H1 (cell line): ENCODE results near the gene PRDM15. TPM values are rescaled to one million over a fixed set of nuclear protein-coding genes. Genes with fewer than 3 reads are reported as not detected.
A peak's percentile ranks its signal among the peaks of the same experiment; 100 is the strongest.

ENCODE experiments used
- CTCF ChIA-PET: fragments of 300-600 bp; sonication (Branson Sonifier 250); formaldehyde crosslinking; loops from one replicate; lab custom pipeline; 2021; ENCODE audit not compliant: partially characterized antibody; lab: Charles Lee
- POLR2A ChIA-PET: fragments of 300-600 bp; sonication (Branson Sonifier 250); formaldehyde crosslinking; loops from one replicate; lab custom pipeline; 2021; ENCODE audit warnings: inconsistent platforms; ENCODE audit not compliant: partially characterized antibody; lab: Charles Lee
- DNase-seq, 2 experiments: peaks; one replicate each; pipeline versions ENCODE4 v3.0.0 to v3.0.0-alpha.2; 2010 to 2022; ENCODE audit warnings: low spot score in 2 of 2, low read depth in 1 of 2, mixed read lengths in 1 of 2
- FAIRE-seq: peaks from 2 replicates; lab custom pipeline; 2011; peaks lifted over from hg19 to GRCh38; lab: Jason Lieb, UNC
- H2AFZ ChIP-seq: 2 replicates; pipeline ENCODE4 v1.8.1; 2012; ENCODE audit warnings: low read length, inconsistent platforms
- H2AK5ac ChIP-seq: 2 replicates; pipeline ENCODE4 v1.6.1; 2013; ENCODE audit warnings: low read depth, low read length
- H2BK120ac ChIP-seq: replicated peaks from 2 replicates; pipeline ENCODE3; 2013; ENCODE audit warnings: low read depth, low read length, inconsistent platforms
- H2BK12ac ChIP-seq: 2 replicates; pipeline ENCODE4 v1.6.1; 2013; ENCODE audit warnings: low read depth, low read length
- H2BK15ac ChIP-seq: 2 replicates; pipeline ENCODE4 v1.6.1; 2013; ENCODE audit warnings: low read length
- H2BK20ac ChIP-seq: 2 replicates; pipeline ENCODE4 v1.6.1; 2013; ENCODE audit warnings: low read length
- H2BK5ac ChIP-seq: 2 replicates; pipeline ENCODE4 v1.6.1; 2013; ENCODE audit warnings: low read depth, low read length
- H3K14ac ChIP-seq: 2 replicates; pipeline ENCODE4 v1.6.1; 2013; ENCODE audit warnings: inconsistent platforms; ENCODE audit not compliant: insufficient read length
- H3K18ac ChIP-seq: 2 replicates; pipeline ENCODE4 v1.6.1; 2013; ENCODE audit warnings: low read length; ENCODE audit errors: extremely low read depth
- H3K23ac ChIP-seq: 2 replicates; pipeline ENCODE4 v1.6.1; 2013; ENCODE audit warnings: inconsistent platforms; ENCODE audit not compliant: insufficient read length
- H3K23me2 ChIP-seq: 2 replicates; pipeline ENCODE4 v1.6.1; 2013; ENCODE audit warnings: low read depth, low read length
- H3K27ac ChIP-seq: 2 replicates; pipeline ENCODE4 v1.6.1; 2011; ENCODE audit warnings: low read depth, low read length, inconsistent platforms
- H3K27me3 ChIP-seq, 4 experiments: replicated peaks in 1 of 4; 1 replicate in 1 of 4; 2 replicates in 3 of 4; pipeline versions ENCODE4 v1.6.1 to v1.8.1; 2011 to 2013; ENCODE audit warnings: low read length in 3 of 4, mild to moderate bottlenecking in 3 of 4, inconsistent platforms in 2 of 4, mixed read lengths in 2 of 4, moderate library complexity in 1 of 4; ENCODE audit not compliant: control insufficient read depth in 3 of 4, insufficient read depth in 3 of 4; ENCODE audit errors: extremely low read depth in 1 of 4
- H3K36me3 ChIP-seq, 4 experiments: 2 replicates each; pipeline versions ENCODE4 v1.6.1 to v1.8.1; 2011 to 2013; ENCODE audit warnings: mild to moderate bottlenecking in 4 of 4, low read length in 3 of 4, moderate library complexity in 2 of 4, control low read depth in 1 of 4, inconsistent platforms in 1 of 4; ENCODE audit not compliant: insufficient read depth in 4 of 4, control insufficient read depth in 2 of 4
- H3K4ac ChIP-seq: replicated peaks from 2 replicates; pipeline ENCODE3; 2013; ENCODE audit warnings: low read length, low read depth, mixed read lengths, inconsistent platforms; ENCODE audit not compliant: insufficient read length
- H3K4me1 ChIP-seq, 4 experiments: replicated peaks in 1 of 4; 1 replicate in 1 of 4; 2 replicates in 3 of 4; pipeline versions ENCODE4 v1.6.1 to v1.8.1; 2011 to 2013; ENCODE audit warnings: low read length in 3 of 4, inconsistent platforms in 2 of 4, mixed read lengths in 1 of 4; ENCODE audit not compliant: insufficient read depth in 4 of 4, control insufficient read depth in 3 of 4
- H3K4me2 ChIP-seq, 2 experiments: 2 replicates each; pipeline versions ENCODE4 v1.6.1 to v1.8.1; 2011 to 2013; ENCODE audit warnings: low read depth in 2 of 2, low read length in 2 of 2, control low read depth in 1 of 2, inconsistent platforms in 1 of 2, mild to moderate bottlenecking in 1 of 2; ENCODE audit not compliant: insufficient read depth in 1 of 2
- H3K4me3 ChIP-seq, 4 experiments: fragments of 200-600, 300-600 bp in 1 of 4; sonication (generic), shearing (Covaris generic), sonication (Bioruptor Twin) in 1 of 4; 2 replicates each; pipeline versions ENCODE4 v1.5.1 to v1.8.1; 2011 to 2016; ENCODE audit warnings: low read length in 4 of 4, low read depth in 3 of 4, control low read depth in 2 of 4, inconsistent platforms in 2 of 4, mild to moderate bottlenecking in 2 of 4, mixed read lengths in 1 of 4, moderate library complexity in 1 of 4; ENCODE audit not compliant: insufficient read depth in 2 of 4; ENCODE audit errors: extremely low read depth in 1 of 4
- H3K56ac ChIP-seq: replicated peaks from 2 replicates; pipeline ENCODE3; 2013; ENCODE audit warnings: low read depth, mild to moderate bottlenecking, mixed read lengths, low read length, inconsistent platforms; ENCODE audit not compliant: insufficient read length
- H3K79me1 ChIP-seq: 2 replicates; pipeline ENCODE4 v1.6.1; 2013; ENCODE audit warnings: low read depth, low read length, control low read depth
- H3K79me2 ChIP-seq, 2 experiments: 2 replicates each; pipeline versions ENCODE4 v1.6.1 to v1.8.1; 2012 to 2013; ENCODE audit warnings: low read length in 2 of 2, mild to moderate bottlenecking in 2 of 2, inconsistent platforms in 1 of 2; ENCODE audit not compliant: insufficient read depth in 2 of 2, control insufficient read depth in 1 of 2
- H3K9ac ChIP-seq, 4 experiments: replicated peaks in 1 of 4; 1 replicate in 1 of 4; 2 replicates in 3 of 4; pipeline versions ENCODE4 v1.6.1 to v1.8.1; 2011 to 2013; ENCODE audit warnings: low read depth in 3 of 4, low read length in 3 of 4, control low read depth in 2 of 4, mild to moderate bottlenecking in 2 of 4, moderate library complexity in 2 of 4, inconsistent platforms in 1 of 4; ENCODE audit errors: extremely low read depth in 1 of 4
- H3K9me3 ChIP-seq, 2 experiments: 2 replicates each; pipeline versions ENCODE4 v1.6.1 to v1.8.1; 2012 to 2013; ENCODE audit warnings: mild to moderate bottlenecking in 2 of 2, moderate library complexity in 2 of 2, control low read depth in 1 of 2, inconsistent platforms in 1 of 2, low read depth in 1 of 2, low read length in 1 of 2, mixed read lengths in 1 of 2; ENCODE audit not compliant: insufficient read depth in 2 of 2
- H4K20me1 ChIP-seq, 2 experiments: replicated peaks in 1 of 2; 2 replicates each; pipeline versions ENCODE3 to v1.8.1; 2011 to 2013; ENCODE audit warnings: inconsistent platforms in 2 of 2, low read length in 2 of 2, mild to moderate bottlenecking in 1 of 2; ENCODE audit not compliant: insufficient read depth in 2 of 2, control insufficient read depth in 1 of 2
- H4K5ac ChIP-seq: 2 replicates; pipeline ENCODE4 v1.6.1; 2013; ENCODE audit warnings: low read length, low read depth, mixed read lengths, inconsistent platforms; ENCODE audit not compliant: insufficient read length
- H4K8ac ChIP-seq: 2 replicates; pipeline ENCODE4 v1.8.0; 2013; ENCODE audit warnings: mild to moderate bottlenecking, moderate library complexity, low read length, inconsistent platforms; ENCODE audit not compliant: insufficient read depth; ENCODE audit errors: extremely low read depth
- H4K91ac ChIP-seq: replicated peaks from 2 replicates; pipeline ENCODE3; 2013; ENCODE audit warnings: low read length, mixed read lengths, inconsistent platforms; ENCODE audit not compliant: insufficient read length
- BCL11A ChIP-seq, 2 experiments: IDR thresholded peaks; one replicate each; pipeline ENCODE4 v1.6.1; 2011; ENCODE audit warnings: low read depth in 2 of 2, low read length in 2 of 2, mild to moderate bottlenecking in 2 of 2
- CBX8 ChIP-seq: fragments of 300-800, 300-1000 bp; sonication (generic); IDR thresholded peaks from 2 replicates; pipeline ENCODE4 v1.7.1; 2016; ENCODE audit warnings: low read depth, low read length, borderline replicate concordance
- EP300 ChIP-seq, 2 experiments: IDR thresholded peaks; 1 replicate in 1 of 2; 2 replicates in 1 of 2; pipeline ENCODE4 v1.6.1; 2011 to 2012; ENCODE audit warnings: low read depth in 2 of 2, low read length in 2 of 2, mild to moderate bottlenecking in 2 of 2, borderline replicate concordance in 1 of 2, inconsistent platforms in 1 of 2, moderate library complexity in 1 of 2
- FOSL1 ChIP-seq: IDR thresholded peaks from 2 replicates; pipeline ENCODE4 v1.6.1; 2011; ENCODE audit warnings: mild to moderate bottlenecking, low read depth, low read length, moderate library complexity; ENCODE audit not compliant: insufficient read depth
- GABPA ChIP-seq: IDR thresholded peaks from 2 replicates; pipeline ENCODE4 v1.6.1; 2011; ENCODE audit warnings: mild to moderate bottlenecking, low read length, moderate library complexity, borderline replicate concordance; ENCODE audit not compliant: insufficient read depth
- HDAC2 ChIP-seq, 2 experiments: fragments of 300-600 bp in 1 of 2; sonication (generic) in 1 of 2; IDR thresholded peaks; 2 replicates each; pipeline ENCODE4 v1.6.1; 2011 to 2012; ENCODE audit warnings: low read depth in 2 of 2, low read length in 2 of 2, mild to moderate bottlenecking in 2 of 2, moderate library complexity in 2 of 2, borderline replicate concordance in 1 of 2, inconsistent platforms in 1 of 2
- KDM1A ChIP-seq: fragments of 200-600, 300-600 bp; sonication (generic); IDR thresholded peaks from 2 replicates; pipeline ENCODE4 v1.7.1; 2016; ENCODE audit warnings: mild to moderate bottlenecking, low read length, borderline replicate concordance
- KDM5A ChIP-seq: fragments of 200-600 bp; IDR thresholded peaks from 2 replicates; pipeline ENCODE4 v1.7.1; 2012; ENCODE audit warnings: mild to moderate bottlenecking, low read length, inconsistent platforms, mixed read lengths
- POU5F1 ChIP-seq: IDR thresholded peaks from 2 replicates; pipeline ENCODE4 v1.6.1; 2011; ENCODE audit warnings: low read depth, mild to moderate bottlenecking, low read length, moderate library complexity
- TAF1 ChIP-seq: IDR thresholded peaks from 2 replicates; pipeline ENCODE4 v1.6.1; 2011; ENCODE audit warnings: mild to moderate bottlenecking, low read depth, low read length
- WGBS, 2 experiments: shearing (Covaris generic) in 1 of 2; methylation state at CpG; one replicate each; pipeline versions ENCODE4 v1.1.6 to v1.1.7; 2013 to 2015; ENCODE audit warnings: low lambda C conversion rate in 2 of 2, mixed read lengths in 2 of 2, inconsistent platforms in 1 of 2, low coverage in 1 of 2, missing lambda C conversion rate in 1 of 2; ENCODE audit not compliant: insufficient replicate concordance in 2 of 2, insufficient coverage in 1 of 2, insufficient read length in 1 of 2; ENCODE audit errors: extremely low coverage in 1 of 2, missing lambda C conversion rate in 1 of 2; 5-methylcytosine and 5-hydroxymethylcytosine counted together
- polyA plus RNA-seq, 7 experiments: library from polyadenylated mRNA; depleted of rRNA in 3 of 7; stranded (reverse) in 5 of 7; unstranded in 2 of 7; fragments of >200 nt in 5 of 7; fragments of 200-250 nt in 2 of 7; gene quantifications; 1 replicate in 5 of 7; 2 replicates in 1 of 7; 4 replicates in 1 of 7; pipeline versions ENCODE4 v1.2.1 to v1.2.3, GENCODE V29; 2011 to 2013; ENCODE audit warnings: missing spikeins in 2 of 7, mixed read lengths in 2 of 7
- total RNA-seq: library from RNA; stranded (reverse); fragmentation: NEBNext Ultra II Directional; extraction: Animal tissue kit (Norgen Biotek cat#: 25700); gene quantifications from 2 replicates; pipeline ENCODE4 v1.2.1, GENCODE V29; 2021

The PRDM15 gene
- total and polyA plus RNA-seq, 2 of the 8 experiments (the other 6 are each of a cell fraction or from before 2014, with no cell fraction given) = 9.7 to 10.5 TPM

DNA sequence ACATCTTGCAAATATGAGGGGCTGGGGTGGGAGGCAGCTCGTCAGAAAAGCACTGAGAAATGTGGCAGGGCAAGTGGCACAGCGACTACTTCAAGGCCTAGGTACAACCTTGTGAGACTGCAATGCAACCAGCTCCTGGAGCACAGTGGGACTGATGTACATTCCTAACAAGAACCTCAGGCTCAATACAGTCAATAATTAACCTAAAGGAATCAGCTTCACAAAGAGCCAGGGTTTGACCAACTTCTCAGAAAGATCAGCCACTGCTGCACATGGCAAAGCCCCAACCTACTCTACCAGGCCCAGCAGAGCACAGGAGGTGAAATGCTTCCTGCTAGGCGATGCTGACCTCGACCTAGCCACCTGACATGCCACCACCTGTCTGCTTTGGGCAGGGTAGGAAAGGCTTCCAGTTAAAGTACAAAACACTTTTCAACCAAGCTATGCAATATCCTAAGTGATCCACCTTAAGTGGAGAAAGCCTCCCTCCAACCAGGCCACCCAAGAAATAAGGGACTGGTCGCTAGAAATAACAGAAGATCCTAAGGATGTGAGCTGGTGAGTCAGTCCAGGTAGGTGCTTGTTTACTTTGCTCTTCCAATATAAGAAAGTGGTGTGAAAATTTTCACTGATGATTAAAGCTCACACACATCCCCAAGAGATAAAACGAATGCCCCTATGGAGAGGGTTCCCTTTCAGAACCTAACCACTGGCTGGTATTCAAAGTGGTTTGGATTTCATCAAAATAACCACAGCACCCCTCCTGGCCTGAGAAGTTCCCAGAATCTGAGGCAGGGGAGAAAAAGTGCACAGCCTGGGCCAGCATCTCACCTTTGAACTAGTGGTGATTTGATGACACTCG lies 114.4 kb downstream of the PRDM15 start:
- Histone ChIP-seq H3K9me3 (no peaks in the 10 kb centered on the region), H2AK5ac (peak overlapping the region; percentile 68), H4K5ac (no peak overlapping the region), H3K27ac (no peak overlapping the region), H2BK20ac (peak overlapping the region; percentile 55; the same call in 1 of the 2 replicates), H3K4me1 (peaks cover 30 to 50% (median 39%) of the 10 kb centered on the region in 4 experiments), H2BK5ac (no peak overlapping the region), H4K91ac (no peak overlapping the region), H3K36me3 (no peaks in the 10 kb centered on the region), H4K20me1 (peaks cover 7 to 8% of the 10 kb centered on the region in 2 experiments), H2BK12ac (peak overlapping the region; percentile 72), H3K14ac (no peak overlapping the region), H3K79me2 (peaks cover 0 to 27% of the 10 kb centered on the region in 2 experiments; a peak in 3 of 4 replicates), H3K23me2 (peaks cover 31% of the 10 kb centered on the region), H3K79me1 (no peaks in the 10 kb centered on the region), H3K27me3 (peaks cover 29 to 84% (median 71%) of the 10 kb centered on the region in 4 experiments), H2BK120ac (no peak overlapping the region), H3K4me2 (peak overlapping the region in 1 of 2 experiments; percentile 94; a peak in 1 of 4 replicates), H4K8ac (no peak overlapping the region), H3K9ac (no peak overlapping the region), H3K4ac (no peak overlapping the region), H3K18ac (no peak overlapping the region; the same call in 1 of the 2 replicates), H3K56ac (no peak overlapping the region), H3K23ac (no peak overlapping the region), H2AFZ (no peak overlapping the region), H3K4me3 (peak overlapping the region in 1 of 4 experiments; percentile 73; a peak in 3 of 8 replicates), H2BK15ac (peak overlapping the region; percentile 36; the same call in 1 of the 2 replicates)
- ChIA-PET POLR2A (interaction anchor here (0.7 to 4.2 kb wide), 3 partner anchors 14 to 84 kb away, joined by 3 to 23 read pairs (median 10); no protein-coding TSS in a partner anchor), CTCF (interaction anchor here (1.5 to 9.1 kb wide), 7 partner anchors 9 to 153 kb away, joined by 3 to 71 read pairs (median 9); no protein-coding TSS in a partner anchor)
- WGBS, 2 experiments = 68% methylated on average over 7 of the region's 7 CpGs; no CpG with 5 or more reads in 1 of the 2 experiments
- FAIRE-seq (peak; percentile 45), DNase-seq (no peak)
- TF ChIP-seq GABPA (no peak), FOSL1 (no peak), EP300 (IDR thresholded peaks at IDR 0.05; ENCODE audit: borderline replicate concordance in 1 of 2, low read depth in 2 of 2, low read length in 2 of 2) (no peak), POU5F1 (no peak), TAF1 (no peak), BCL11A (IDR thresholded peaks at IDR 0.05; ENCODE audit: low read depth in 2 of 2, low read length in 2 of 2) (no peak), KDM1A (no peak), HDAC2 (IDR thresholded peaks at IDR 0.05; ENCODE audit: borderline replicate concordance in 1 of 2, low read depth in 2 of 2, low read length in 2 of 2) (no peak), CBX8 (no peak), KDM5A (no peak)
